ENCODE measurements around the gene SCAF8. TPM values are rescaled to one million over a fixed set of nuclear protein-coding genes. Genes with fewer than 3 reads are reported as not detected.

SCAF8 gene
- total and polyA plus RNA-seq, 2 of the 8 experiments (the other 6 are each of a cell fraction or from before 2014, with no cell fraction given): 20.3 to 46.3 TPM

GRCh38 chr6:154726887-154727286 lies 6.3 kb upstream of the SCAF8 start (continued):
- TF ChIP-seq CHD7 (IDR thresholded peaks at IDR 0.05; ENCODE audit: insufficient replicate concordance, low read length) (no peak), E2F6 (IDR thresholded peaks at IDR 0.05) (no peak), KDM5A (IDR thresholded peaks at IDR 0.05; ENCODE audit: low read length) (no peak), USF2 (IDR thresholded peaks at IDR 0.05; ENCODE audit: low read length) (no peak), BCL11A (IDR thresholded peaks at IDR 0.05; ENCODE audit: low read depth in 2 of 2, low read length in 2 of 2) (no peak)
